Panc1 (cell line): ENCODE data around the gene SPATC1L.

Experiments used
- POLR2AphosphoS5 ChIP-seq: IDR thresholded peaks from 2 replicates; pipeline ENCODE4 v1.6.1; 2012; ENCODE audit warnings: mild to moderate bottlenecking, low read depth, low read length, moderate library complexity
- SIN3A ChIP-seq: IDR thresholded peaks from 2 replicates; pipeline ENCODE4 v1.6.1; 2012; ENCODE audit warnings: low read depth, mild to moderate bottlenecking, low read length, moderate library complexity, borderline replicate concordance; ENCODE audit not compliant: insufficient read depth
- TCF7L2 ChIP-seq: IDR thresholded peaks from 2 replicates; pipeline ENCODE4 v1.6.1; 2011; ENCODE audit warnings: mild to moderate bottlenecking, low read depth, low read length, inconsistent platforms
- TF ChIP-seq, protein P1 (sequence below): fragments of 450-650 bp; IDR thresholded peaks from 2 replicates; pipeline ENCODE4 v1.5.1; 2017; ENCODE audit warnings: mild to moderate bottlenecking
- TF ChIP-seq, protein P2 (sequence below), 2 experiments: IDR thresholded peaks; 2 replicates each; pipeline ENCODE4 v1.6.1; 2011 to 2012; ENCODE audit warnings: low read depth in 2 of 2, control low read depth in 1 of 2, low read length in 1 of 2, mild to moderate bottlenecking in 1 of 2, moderate library complexity in 1 of 2; ENCODE audit not compliant: insufficient read depth in 1 of 2

DNA sequence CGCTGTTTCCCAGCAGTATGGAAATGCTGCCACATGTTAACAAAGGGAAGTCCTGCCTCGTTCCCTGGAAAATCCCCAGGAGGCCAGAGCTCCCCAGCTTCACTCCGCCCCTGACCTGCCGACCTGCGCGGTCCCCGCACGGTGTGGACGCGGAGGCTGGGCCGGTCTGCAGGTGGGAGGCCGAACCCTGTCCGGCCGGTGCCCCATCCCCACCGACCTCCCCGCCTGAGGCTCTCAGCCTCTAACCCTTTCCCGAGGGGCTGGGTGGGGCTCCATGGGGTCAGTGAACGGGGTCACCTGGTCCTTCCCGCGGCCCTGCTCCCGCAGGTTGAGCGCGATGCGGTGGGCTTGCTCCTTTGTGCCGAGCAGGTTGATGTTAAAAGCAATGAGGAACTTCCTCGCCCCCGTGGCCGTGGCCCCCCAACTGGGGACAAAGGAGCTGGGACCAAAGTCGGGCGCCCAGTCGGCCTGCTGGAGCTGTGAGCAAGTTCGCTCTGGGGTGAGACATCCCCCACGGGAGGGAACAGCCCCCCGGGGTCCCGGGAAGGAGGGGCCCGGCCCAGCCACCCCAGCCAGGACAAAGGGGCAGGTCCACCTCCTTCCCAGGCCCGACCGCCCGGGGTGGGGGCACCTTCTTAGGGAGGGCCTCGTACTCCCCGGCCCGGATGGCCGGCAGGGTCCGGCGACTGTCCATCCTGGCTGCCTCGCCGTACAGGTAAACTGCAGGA is 32.8 kb downstream of the SPATC1L start:
- TF ChIP-seq POLR2AphosphoS5 (no peak), SIN3A (no peak), TCF7L2 (no peak)
- TF ChIP-seq, protein P1, sequence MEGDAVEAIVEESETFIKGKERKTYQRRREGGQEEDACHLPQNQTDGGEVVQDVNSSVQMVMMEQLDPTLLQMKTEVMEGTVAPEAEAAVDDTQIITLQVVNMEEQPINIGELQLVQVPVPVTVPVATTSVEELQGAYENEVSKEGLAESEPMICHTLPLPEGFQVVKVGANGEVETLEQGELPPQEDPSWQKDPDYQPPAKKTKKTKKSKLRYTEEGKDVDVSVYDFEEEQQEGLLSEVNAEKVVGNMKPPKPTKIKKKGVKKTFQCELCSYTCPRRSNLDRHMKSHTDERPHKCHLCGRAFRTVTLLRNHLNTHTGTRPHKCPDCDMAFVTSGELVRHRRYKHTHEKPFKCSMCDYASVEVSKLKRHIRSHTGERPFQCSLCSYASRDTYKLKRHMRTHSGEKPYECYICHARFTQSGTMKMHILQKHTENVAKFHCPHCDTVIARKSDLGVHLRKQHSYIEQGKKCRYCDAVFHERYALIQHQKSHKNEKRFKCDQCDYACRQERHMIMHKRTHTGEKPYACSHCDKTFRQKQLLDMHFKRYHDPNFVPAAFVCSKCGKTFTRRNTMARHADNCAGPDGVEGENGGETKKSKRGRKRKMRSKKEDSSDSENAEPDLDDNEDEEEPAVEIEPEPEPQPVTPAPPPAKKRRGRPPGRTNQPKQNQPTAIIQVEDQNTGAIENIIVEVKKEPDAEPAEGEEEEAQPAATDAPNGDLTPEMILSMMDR: no peak
- TF ChIP-seq, protein P2, sequence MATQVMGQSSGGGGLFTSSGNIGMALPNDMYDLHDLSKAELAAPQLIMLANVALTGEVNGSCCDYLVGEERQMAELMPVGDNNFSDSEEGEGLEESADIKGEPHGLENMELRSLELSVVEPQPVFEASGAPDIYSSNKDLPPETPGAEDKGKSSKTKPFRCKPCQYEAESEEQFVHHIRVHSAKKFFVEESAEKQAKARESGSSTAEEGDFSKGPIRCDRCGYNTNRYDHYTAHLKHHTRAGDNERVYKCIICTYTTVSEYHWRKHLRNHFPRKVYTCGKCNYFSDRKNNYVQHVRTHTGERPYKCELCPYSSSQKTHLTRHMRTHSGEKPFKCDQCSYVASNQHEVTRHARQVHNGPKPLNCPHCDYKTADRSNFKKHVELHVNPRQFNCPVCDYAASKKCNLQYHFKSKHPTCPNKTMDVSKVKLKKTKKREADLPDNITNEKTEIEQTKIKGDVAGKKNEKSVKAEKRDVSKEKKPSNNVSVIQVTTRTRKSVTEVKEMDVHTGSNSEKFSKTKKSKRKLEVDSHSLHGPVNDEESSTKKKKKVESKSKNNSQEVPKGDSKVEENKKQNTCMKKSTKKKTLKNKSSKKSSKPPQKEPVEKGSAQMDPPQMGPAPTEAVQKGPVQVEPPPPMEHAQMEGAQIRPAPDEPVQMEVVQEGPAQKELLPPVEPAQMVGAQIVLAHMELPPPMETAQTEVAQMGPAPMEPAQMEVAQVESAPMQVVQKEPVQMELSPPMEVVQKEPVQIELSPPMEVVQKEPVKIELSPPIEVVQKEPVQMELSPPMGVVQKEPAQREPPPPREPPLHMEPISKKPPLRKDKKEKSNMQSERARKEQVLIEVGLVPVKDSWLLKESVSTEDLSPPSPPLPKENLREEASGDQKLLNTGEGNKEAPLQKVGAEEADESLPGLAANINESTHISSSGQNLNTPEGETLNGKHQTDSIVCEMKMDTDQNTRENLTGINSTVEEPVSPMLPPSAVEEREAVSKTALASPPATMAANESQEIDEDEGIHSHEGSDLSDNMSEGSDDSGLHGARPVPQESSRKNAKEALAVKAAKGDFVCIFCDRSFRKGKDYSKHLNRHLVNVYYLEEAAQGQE (IDR thresholded peaks at IDR 0.05; ENCODE audit: insufficient read depth in 1 of 2, low read depth in 2 of 2, low read length in 1 of 2): no peak
